Fibroblast of upper back skin (primary cell): Measurements from ENCODE around the gene AGO3.
A peak's percentile ranks its signal among the peaks of the same experiment; 100 is the strongest.

ENCODE experiments used
- DNase-seq: peaks from one replicate; pipeline ENCODE4 v3.0.0-alpha.2; 2013

AGO3 gene

DNA sequence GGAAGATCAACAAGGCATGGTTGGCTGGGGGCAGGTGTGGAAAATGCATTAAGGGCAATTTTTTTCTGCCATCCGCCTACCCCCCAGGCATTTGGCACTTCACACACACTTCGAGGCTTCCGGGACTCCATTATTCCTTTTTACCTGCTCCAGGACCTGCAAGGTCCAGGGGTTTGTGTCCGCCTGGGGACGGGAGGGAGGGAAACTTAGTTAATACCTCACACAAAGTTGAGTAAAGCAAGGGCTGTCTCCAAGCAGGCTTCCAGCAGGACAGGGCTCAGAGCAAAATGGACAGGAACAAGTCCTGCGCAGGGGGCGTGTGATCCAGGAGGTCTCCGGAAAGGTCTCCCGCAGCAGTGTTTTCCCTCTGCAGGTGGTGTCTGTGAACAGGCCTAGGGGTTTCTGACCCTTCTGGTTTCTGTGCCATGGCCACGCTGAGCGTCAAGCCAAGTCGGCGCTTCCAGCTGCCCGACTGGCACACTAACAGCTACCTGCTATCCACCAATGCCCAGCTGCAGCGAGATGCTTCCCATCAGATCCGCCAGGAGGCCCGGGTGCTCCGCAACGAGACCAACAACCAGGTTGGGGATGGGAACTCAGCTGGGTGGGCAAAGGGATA lies 153.7 kb downstream of the AGO3 start:
- DNase-seq: no peak

DNA sequence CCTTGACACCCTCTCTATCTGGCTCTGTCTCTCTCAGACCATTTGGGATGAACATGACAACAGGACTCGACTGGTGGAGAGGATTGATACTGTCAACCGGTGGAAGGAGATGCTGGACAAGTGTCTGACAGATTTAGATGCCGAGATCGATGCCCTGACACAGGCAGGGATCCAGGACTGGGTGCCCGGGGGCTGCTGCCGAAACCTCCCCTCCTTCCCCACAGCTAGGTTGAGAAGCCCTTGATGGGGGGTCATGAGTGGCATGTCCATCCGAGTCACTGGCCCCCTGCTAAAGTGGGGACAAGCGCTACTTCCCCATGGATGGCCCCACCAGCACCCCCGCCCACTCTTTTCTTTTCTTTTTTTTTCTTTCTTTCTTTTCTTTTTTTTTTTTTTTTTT lies 154.2 kb downstream of the AGO3 start:
- DNase-seq: no peak

DNA sequence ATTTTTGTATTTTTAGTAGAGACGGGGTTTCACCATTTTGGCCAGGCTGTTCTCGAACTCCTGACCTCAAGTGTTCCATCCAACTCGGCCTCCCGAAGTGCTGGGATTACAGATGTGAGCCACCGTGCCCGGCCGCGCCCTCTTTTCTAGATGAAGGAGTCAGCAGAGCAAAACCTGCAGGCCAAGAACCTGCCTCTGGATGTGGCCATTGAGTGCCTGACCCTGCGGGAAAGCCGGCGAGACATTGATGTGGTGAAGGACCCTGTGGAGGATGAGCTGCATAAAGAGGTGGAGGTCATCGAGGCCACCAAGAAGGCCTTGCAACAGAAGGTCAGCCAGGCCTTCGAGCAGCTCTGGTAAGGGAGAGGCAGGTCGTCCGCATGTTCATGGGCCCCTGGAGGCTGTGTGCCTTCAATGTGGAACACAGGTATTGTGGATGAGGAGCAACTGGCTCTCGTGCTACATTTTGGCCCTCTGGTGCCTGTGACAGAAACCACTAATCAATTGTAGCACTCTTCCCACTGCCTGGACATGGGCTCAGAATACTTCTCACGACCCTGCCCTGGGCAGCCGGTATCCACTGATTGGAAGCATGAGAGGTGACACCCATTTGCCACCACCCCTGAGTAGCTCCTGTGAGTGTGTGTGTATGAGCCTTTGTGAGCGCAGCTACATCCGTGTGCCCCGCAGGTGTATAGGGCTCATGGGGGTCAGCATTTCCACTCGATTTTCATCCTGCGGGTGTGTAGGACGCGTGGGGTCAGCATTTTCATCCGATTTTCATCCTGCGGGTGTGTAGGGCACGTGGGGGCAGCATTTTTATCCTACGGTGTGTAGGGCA lies 155.0 kb downstream of the AGO3 start:
- no peak for DNase-seq

DNA sequence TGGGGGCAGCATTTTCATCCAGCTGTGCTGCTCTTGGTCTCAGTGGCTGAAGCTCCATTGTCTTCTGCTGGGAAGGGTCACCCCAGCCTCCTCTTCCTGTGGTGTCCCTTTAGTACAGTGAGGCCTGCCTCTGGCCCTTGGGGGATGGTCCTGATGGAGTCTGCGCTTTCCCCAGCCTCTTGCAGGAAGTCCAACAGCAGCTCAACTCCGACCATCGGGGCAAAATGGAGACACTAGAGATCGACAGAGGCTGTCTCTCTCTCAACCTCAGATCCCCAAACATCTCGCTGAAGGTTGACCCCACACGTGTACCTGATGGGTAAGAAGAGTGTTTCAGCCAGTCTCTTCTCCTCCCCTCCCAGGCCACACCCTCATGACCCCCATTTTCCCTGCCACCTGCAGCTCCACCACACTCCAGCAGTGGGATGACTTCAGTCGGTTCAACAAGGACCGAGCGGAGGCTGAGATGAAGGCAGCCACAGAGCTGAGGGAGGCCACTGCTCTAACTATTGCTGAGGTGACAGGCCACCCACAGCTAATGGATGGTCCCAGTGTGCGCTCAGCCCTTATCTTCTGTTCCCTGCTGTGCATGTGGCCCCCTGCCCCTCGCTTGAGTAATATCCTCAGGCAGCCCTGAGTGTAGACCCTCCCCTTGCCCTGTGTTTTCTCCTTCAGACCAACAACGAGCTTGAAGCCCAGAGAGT lies 155.8 kb downstream of the AGO3 start:
- no peak for DNase-seq

DNA sequence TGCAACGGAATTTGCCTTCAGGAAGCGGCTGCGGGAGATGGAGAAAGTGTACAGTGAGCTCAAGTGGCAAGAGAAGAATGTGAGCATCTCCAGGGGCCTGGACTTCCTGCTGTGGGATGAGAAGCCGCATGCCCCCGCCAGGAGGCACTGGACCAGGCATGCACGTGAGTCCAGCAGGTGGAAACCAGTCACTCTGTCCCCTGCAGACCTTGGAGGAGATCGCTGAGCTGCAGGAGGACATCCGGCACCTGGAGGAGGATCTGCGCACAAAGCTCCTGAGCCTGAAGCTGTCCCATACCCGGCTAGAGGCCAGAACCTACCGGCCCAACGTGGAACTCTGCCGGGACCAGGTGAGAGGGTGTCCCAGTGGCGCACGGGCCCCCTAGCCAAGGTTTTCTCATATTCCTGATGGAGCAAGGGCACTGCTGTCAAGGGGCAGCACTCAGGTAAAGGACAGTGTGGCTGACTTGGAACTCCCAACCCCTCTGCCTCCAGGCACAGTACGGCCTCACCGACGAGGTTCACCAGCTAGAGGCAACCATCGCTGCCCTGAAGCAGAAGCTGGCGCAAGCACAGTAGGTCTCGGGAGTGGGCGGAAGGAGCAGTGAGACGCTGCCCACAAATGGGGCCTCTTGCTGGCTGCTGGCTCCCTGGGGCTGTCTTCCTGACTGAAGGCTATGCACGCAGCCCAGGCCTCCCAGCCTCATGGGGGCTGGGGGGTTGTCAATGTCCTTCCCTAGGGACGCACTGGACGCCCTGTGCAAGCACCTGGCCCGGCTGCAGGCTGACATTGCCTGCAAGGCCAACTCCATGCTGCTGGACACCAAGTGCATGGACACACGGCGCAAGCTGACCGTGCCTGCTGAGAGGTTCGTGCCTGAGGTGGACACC lies 156.6 kb downstream of the AGO3 start:
- no peak for DNase-seq

DNA sequence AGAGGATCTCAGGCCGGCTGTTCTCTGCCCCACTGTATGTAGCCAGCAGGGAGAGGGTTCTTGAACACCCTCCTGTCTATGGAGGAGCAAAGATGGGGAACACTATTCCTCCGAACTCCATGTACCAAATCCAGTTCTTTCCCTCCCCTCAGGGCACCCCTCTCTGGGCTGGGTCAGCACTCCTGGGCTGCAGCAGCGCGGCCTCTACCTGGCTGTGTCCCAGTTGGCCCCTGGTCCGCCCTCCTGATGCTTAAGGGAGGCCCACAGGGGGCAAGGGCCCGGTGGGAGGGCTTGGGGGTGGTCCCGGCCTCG lies 157.3 kb downstream of the AGO3 start:
- DNase-seq: no peak

DNA sequence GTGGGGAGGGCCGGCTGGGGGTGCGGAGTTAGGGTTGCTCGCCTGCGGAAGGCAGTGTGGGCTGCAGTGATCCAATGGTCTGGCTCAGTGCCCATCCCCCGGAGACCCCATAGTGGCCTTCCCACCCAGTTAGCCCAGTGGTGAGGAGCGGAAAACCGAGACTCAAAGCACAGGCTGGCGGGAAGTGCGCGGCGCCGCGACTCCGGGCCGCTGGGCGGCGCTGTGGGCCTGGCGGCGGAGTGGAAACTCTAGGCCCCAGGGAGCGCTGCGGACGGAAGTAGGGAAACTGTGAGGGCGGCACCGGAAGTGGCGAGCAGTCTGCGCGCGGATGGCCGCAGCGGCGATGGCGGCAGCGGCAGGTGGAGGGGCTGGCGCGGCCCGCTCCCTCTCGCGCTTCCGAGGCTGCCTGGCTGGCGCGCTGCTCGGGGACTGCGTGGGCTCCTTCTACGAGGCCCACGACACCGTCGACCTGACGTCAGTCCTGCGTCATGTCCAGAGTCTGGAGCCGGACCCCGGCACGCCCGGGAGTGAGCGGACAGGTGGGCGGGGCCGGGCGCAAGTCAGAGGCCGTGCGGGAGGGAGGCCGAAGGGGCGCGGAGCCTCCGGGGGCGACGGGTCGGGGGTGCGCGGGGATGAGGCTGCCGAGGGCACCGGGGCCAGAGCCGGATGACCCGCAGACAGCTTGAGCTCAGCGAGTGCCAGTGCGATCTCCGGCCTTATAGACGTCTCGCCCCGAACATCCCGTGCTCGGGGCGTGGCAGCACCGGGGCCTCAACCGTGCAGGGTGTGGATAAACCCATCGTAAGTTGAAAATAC lies 157.9 kb downstream of the AGO3 start, which contains the start of gene ADPRS:
TSS of gene ADPRS (plus strand) at position 316 of the 816 bp plus-strand sequence. CDS start at position 329, 13 bp downstream.
- peak; percentile 86 for DNase-seq

DNA sequence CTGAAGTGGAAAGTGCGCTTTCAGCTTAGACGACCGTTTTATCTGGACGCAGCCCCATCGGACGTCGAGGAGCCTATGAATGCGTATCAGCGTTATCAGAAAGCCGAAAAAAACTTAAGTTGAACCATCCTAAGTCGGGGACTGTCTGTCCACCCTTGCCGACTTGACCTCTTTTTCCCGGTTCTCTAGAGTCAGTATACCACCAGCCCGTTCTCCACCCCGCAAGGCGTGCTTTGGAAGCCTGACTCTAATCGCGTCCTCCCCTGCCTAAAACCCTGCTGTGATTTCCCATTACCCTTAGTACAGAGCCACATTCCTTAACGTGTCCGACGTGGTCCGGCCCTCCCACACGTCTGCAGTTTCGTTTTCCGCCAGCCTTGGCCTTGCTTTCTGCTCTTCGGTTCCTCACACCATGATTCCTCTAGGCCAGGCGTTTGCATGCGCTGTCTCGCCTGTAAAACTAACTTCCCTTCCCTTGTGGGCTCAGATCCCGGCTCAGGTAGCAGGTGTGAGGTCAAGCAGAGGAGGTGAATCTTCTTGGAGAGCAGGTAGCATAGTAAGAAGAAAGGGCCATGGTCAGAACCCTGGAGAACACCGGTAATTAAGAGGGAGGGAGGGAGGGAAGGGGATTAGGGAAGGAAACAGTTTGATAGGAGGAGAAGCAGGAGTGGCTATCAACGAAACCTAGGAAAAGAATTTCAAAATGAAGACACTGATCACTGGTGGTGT lies 158.7 kb downstream of the AGO3 start:
- peak; percentile 43 for DNase-seq

DNA sequence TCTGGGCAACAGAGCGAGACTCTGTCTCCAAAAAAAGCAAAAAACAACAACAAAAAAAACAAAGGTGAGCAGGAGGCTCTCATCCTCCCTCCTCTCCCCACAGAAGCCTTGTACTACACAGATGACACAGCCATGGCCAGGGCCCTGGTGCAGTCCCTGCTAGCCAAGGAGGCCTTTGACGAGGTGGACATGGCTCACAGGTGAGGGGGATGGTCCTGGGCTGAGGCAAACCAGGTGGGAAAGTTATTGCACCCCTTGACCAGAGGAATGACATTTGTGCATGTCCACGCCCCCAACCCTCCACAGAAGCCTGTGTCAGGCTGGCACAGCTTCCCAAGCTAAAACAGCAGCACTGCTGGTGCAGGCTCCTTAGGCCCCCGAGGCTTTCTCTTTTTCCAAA lies 160.2 kb downstream of the AGO3 start:
- no peak for DNase-seq

DNA sequence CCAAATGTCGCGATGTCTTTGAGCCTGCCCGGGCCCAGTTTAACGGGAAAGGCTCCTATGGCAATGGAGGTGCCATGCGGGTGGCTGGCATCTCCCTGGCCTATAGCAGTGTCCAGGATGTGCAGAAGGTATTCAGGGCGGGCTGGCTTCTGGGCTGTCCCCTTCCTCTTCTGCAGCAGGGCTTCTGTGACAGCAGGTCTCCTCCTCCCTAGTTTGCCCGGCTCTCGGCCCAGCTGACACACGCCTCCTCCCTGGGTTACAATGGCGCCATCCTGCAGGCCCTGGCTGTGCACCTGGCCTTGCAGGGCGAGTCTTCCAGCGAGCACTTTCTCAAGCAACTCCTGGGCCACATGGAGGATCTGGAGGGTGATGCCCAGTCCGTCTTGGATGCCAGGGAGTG lies 160.8 kb downstream of the AGO3 start:
- DNase-seq: no peak

DNA sequence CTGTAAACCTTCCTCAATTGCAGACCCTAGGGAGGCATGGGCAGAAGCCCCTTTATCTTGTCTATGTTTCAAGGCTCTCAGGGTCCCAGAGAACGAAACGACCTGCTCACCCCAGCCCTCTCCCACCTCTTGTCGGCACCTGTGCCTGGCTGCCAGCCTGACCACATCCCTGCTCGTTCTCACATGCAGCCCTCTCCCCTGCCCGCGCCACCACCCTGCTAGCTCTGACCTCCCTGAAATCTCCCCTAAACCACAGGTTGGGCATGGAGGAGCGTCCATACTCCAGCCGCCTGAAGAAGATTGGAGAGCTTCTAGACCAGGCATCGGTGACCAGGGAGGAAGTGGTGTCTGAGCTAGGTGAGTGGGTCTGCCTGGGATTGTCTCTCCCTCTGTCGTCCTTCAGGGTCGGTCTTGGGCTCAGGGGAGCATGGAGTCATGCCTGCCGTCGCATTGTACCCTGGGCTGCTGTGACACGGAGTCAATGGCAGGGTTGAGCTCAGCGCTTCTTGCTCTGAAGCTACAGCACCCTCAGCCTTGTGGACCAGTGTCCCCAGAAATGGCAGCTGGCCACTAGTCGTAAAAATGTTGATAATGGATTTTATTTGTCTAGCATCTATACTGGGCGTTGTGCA lies 161.4 kb downstream of the AGO3 start:
- no peak for DNase-seq

DNA sequence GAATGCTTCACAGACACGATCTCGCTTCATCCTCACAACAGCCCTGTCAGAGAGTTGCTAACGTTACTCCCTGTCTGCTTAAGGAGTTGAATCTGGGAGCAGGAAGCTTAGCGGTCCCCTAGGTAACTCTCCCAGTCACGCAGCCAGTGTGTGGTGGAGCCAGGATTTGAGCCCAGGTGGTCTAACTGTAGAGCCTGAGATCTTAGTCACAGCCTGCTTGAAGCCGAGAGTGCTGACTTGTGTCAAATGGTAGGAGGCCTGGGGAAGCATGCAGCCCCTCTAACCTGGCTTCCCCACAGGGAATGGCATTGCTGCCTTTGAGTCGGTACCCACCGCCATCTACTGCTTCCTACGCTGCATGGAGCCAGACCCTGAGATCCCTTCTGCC lies 161.9 kb downstream of the AGO3 start:
- no peak for DNase-seq

DNA sequence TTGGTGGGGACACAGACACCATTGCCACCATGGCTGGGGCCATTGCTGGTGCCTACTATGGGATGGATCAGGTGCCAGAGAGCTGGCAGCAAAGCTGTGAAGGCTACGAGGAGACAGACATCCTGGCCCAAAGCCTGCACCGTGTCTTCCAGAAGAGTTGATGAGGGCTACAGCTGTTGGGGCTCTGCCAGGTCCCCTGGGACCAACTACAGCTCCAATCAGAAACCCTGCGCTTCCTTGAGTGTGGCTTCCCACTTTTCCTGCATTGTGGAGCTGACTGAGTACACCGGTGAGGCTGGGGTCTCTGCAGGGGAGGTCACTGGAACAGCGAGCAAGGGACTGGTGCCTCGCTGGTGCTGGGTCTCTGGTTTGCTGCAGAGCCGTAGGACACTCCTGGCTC lies 162.3 kb downstream of the AGO3 start:
- no peak for DNase-seq

DNA sequence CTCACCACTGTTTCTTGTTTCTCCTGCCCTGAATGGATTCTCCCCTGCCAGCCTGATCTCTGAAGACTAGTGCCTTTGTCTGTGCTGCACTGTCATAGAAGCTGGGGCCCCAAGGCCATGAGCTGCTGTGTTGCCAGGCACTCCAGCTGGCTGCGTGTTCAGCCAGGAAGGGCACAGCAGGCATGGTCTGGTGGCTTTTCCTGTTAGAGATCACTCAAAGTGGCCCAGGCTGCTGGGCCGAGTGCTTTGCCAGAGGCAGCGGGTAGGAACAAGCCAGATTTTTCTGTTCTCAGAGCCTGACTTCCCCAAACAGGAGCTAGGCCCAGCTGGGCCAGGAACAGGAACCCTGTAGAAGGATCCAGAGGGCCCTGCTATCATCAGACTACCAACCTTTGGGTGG lies 163.0 kb downstream of the AGO3 start:
- no peak for DNase-seq

DNA sequence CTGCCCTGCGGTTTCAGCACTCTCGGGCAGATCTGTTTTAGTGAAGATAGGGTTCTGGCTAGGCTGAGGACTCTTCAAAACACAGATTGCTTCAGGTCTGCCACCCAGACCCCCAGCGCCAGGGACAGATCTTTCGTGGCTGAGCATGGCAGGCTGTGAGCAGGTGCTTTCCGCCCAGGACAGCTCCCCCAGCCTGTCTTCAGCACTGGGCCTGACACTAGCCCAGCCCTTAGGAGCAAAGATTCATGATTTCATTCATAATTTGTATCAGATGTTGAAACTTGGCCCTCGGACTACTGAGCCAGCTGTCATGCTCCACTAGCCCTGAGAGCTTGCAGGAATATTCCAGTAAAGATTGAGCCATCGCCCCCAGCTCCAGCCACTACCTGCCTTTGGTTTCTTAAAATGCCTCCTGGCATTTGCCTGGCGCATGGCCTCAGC lies 163.7 kb downstream of the AGO3 start:
- peak; percentile 33 for DNase-seq

DNA sequence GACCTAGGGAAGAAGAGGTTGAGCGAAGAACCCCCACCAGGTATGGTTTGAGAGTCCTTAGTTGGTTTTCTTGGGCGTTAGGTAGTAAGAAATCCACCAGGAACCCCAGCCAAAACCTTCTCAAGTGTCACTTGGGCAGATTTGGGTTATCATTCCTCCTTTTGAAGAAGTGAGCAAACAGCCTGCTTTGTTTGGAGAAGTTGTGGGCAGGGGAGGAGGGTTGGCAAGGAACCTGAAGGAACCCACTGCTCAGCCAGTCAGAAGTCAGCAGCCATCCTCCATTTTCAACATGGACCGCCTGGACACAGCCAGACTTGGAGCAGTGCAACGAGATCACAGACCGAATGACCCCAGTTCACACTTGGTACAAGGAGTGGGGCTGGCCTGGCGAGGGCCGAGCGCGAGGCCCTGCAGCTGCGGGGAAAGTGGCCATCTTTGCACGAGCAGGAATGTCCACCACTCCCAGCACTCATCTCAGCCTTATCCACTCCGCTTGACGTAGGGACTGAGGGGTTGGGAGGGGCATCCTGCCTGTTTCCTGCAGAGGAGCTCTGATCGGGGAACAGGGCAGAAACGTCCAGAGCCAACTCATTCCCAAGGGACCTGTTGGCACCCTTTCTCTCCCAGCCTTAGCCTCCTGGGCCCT lies 165.0 kb downstream of the AGO3 start:
- no peak for DNase-seq

DNA sequence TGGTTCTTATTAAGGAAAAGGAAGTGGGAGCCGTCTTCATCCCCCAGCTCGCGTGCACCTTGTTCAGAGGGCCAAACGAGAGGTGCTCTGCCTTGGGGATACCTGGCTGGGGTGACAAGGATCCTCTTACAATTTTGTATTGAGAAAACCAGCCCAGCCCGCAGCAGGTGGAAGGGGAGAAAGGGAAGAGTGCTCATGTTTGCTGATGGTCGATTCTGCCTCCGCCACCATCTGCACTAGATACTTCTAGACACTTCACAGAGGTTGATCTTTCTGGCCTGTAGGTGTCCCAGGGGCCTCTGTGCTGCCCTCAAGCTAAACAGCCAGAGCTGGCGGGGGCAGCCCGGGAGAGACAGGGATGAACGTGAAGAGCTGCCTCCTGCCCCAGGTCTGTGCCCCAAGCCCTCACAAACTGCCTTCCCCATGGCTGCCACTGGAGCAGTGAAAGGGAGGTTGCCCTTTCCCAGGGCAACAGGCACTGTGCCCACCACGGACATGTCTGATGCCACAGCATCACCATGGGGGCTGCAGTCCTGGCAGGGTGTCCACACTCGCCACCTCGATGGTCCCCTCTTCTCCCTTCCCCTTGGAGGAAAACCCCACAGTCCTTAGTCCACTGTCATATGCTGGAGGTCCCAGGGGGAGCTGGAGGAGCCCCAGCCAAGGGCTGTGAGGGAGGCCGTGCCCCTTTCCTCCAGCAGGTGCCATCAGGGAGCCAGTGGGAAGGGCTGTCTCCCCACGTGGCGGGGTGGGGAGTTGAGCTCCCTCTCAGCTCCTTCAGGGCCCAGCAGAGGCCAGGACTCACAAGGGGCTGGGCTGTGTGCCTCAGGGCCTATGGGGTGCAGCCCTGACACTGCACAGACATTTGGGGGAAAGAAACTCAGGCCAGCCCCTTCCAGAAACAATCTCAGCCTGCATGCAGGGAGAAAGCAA lies 165.9 kb downstream of the AGO3 start:
- DNase-seq: no peak

DNA sequence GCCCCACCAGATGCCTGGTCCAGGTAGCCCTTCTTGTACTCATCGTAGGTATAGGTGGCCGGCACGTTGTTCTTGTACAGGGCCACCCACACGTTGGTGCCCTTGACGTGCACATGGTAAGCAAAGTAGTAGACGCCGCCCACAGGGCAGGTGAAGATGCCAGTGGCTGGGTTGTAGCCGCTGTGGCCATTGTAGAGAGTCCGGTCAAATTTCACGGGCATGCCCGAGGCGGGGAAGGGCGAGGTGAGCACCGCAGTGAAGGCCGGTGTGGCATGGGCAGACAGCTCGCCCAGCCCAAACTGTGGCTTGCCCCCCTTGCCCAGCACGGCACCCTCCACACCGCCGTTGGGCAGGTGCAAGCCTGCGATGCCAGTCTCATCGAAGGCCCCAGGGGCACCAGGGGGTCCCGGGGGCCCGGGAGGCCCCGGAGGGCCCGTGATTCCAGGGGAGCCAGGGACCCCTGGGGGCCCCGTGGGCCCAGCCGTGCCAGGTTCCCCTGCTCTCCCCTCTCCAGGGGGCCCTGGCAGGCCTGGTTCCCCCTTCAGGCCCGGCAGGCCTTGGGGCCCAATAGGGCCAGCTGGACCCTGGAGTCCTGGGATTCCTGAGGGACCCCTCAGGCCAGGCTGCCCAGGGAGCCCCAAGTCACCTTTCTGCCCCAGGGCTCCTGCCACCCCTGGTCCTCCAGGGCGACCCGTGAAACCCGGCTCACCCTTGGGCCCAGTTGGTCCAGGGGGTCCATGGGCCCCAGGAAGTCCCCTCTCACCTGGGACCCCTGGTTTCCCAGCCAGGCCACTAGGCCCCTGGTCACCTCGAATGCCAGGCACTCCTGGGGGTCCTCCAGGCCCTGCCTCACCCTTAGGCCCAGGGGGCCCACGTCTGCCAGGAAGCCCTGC lies 167.0 kb downstream of the AGO3 start:
- DNase-seq: no peak
